ENCODE data around the gene SH3BGRL3. TPM values are rescaled to one million over a fixed set of nuclear protein-coding genes. Genes with fewer than 3 reads are reported as not detected.

Gene SH3BGRL3
- total RNA-seq, 4 donors from 2014 or later = 134 to 314 (median 215) TPM

DNA sequence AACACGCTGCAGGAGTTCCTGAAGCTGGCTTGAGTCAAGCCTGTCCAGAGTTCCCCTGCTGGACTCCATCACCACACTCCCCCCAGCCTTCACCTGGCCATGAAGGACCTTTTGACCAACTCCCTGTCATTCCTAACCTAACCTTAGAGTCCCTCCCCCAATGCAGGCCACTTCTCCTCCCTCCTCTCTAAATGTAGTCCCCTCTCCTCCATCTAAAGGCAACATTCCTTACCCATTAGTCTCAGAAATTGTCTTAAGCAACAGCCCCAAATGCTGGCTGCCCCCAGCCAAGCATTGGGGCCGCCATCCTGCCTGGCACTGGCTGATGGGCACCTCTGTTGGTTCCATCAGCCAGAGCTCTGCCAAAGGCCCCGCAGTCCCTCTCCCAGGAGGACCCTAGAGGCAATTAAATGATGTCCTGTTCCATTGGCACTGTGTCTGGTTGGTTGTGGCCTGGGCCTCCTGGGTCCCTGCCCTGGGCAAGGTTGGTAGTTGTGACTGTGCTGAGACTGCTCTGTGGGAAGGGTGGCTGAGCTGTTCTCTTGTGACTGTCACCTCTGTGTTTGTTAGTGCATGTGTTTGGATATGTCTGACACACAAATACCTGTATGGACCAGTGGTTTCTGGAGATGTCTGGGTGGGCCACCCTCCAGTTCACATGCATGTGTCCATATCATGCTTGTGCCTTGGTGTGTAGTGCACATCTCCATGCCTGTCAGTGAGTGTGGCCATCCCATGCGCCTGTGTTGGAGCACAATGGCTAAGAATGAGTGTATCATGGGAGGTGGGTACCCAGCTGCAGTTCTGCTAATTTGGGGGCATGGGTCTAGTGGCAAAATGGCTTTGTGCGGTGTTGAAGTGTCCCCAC lies 1.4 kb downstream of the SH3BGRL3 start:
- Histone ChIP-seq H3K9me3 (no peaks in the 10 kb centered on the region), H3K27me3 (no peaks in the 10 kb centered on the region), H3K36me3 (no peaks in the 10 kb centered on the region), H3K4me3 (peak overlapping the region in 3 of 4 donors; percentile 71 to 85 (median 76)), H3K27ac (peak overlapping the region; percentile 93 to 98 (median 96)), H3K4me1 (peaks cover 43 to 78% (median 63%) of the 10 kb centered on the region in 4 donors)
- in situ Hi-C loops (cut with MboI; ENCODE audit: low pct_ligation_motif_present in 1 of 4, low pct_unique_long_range_greater_than_20kb in 1 of 4, low sequenced_read_pairs in 3 of 4) = no loop called here
- no peak for TF ChIP-seq POLR2AphosphoS5 (IDR thresholded peaks at IDR 0.05)
- TF ChIP-seq POLR2A (IDR thresholded peaks at IDR 0.05) = no peak
- TF ChIP-seq, protein P1, sequence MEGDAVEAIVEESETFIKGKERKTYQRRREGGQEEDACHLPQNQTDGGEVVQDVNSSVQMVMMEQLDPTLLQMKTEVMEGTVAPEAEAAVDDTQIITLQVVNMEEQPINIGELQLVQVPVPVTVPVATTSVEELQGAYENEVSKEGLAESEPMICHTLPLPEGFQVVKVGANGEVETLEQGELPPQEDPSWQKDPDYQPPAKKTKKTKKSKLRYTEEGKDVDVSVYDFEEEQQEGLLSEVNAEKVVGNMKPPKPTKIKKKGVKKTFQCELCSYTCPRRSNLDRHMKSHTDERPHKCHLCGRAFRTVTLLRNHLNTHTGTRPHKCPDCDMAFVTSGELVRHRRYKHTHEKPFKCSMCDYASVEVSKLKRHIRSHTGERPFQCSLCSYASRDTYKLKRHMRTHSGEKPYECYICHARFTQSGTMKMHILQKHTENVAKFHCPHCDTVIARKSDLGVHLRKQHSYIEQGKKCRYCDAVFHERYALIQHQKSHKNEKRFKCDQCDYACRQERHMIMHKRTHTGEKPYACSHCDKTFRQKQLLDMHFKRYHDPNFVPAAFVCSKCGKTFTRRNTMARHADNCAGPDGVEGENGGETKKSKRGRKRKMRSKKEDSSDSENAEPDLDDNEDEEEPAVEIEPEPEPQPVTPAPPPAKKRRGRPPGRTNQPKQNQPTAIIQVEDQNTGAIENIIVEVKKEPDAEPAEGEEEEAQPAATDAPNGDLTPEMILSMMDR (IDR thresholded peaks at IDR 0.05) = no peak
- no peak for TF ChIP-seq EP300 (IDR thresholded peaks at IDR 0.05; ENCODE audit: low read depth)
- no peak for DNase-seq
- 83 to 86% methylated on average over 1 to 5 of the region's 5 CpGs for WGBS, 2 donors (ENCODE audit: low coverage in 1 of 2)
- intact Hi-C loops (cut with DNase I; ENCODE audit: low total_unique reads) = no loop called here

DNA sequence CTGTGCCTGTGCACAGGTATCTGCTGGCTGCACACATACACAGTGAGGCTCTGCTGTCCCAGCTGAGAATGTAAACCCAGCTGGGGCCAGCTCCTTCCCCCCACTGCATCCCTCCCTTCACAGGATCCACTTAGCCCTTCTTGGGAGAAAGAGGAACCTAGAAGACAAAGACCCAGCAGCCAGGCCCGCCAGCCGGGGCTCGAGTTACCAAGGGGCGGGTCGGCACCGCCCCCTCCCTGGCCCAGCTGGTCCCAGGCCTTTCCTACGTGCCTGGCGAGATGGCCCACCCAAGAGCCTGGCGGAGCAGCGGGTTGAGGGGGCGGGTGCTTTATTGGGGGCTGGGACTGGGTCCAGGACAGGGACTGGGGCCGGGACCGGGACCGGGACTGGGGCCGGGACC lies 2.1 kb downstream of the SH3BGRL3 start:
- in situ Hi-C loops (cut with MboI; ENCODE audit: low pct_ligation_motif_present in 1 of 4, low pct_unique_long_range_greater_than_20kb in 1 of 4, low sequenced_read_pairs in 3 of 4) (no loop called here), intact Hi-C loops (cut with DNase I; ENCODE audit: low total_unique reads) (no loop called here)
- H3K36me3 ChIP-seq = no peaks in the 10 kb centered on the region
- H3K27me3 ChIP-seq = no peaks in the 10 kb centered on the region
- peaks cover 36 to 78% (median 56%) of the 10 kb centered on the region in 4 donors for H3K4me1 ChIP-seq
- WGBS, 2 donors (ENCODE audit: low coverage in 1 of 2) = 62% methylated on average over 6 to 15 of the region's 15 CpGs
- H3K4me3 ChIP-seq = no peak overlapping the region
- H3K27ac ChIP-seq = peak overlapping the region; percentile 13 to 98 (median 94)
- H3K9me3 ChIP-seq = no peaks in the 10 kb centered on the region
- DNase-seq = peak; percentile 11
- no peak for TF ChIP-seq EP300 (IDR thresholded peaks at IDR 0.05; ENCODE audit: low read depth)
- TF ChIP-seq POLR2A (IDR thresholded peaks at IDR 0.05) = no peak
- TF ChIP-seq, protein P1 (IDR thresholded peaks at IDR 0.05) = no peak

DNA sequence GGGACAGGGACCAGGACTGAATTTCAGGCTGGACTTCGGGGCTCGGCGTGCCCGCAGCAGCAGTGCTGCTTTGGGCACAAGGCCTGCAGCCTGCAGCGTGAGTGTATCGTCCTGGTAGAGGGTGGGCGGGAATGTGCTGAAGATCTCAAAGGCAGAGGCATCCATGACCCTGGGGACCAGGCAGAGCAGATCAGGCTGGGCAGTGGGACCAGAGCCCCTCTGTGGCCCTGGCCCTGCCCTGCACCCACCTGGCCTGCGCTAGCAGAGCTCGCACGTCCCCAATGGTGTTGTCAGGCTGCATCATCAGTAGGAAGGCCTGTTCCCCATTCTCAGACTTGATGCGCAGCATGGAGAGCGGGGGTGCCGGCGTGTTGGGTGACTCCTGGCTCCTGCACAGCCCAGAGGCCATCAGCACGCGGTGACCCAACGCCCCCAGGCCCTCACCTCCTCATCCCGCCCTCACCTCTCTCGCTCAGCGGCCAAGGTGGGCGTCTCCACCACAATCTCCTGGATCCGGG lies 2.6 kb downstream of the SH3BGRL3 start:
- H3K9me3 ChIP-seq = no peaks in the 10 kb centered on the region
- intact Hi-C loops (cut with DNase I; ENCODE audit: low total_unique reads) = no loop called here
- TF ChIP-seq, protein P1 (IDR thresholded peaks at IDR 0.05) = no peak
- TF ChIP-seq EP300 (IDR thresholded peaks at IDR 0.05; ENCODE audit: low read depth) (no peak), POLR2A (IDR thresholded peaks at IDR 0.05) (no peak), POLR2AphosphoS5 (IDR thresholded peaks at IDR 0.05) (no peak)
- no peak overlapping the region for H3K4me3 ChIP-seq
- WGBS, 2 donors (ENCODE audit: low coverage in 1 of 2) = 87 to 100% methylated on average over 1 to 21 of the region's 22 CpGs
- H3K36me3 ChIP-seq = no peaks in the 10 kb centered on the region
- H3K27ac ChIP-seq = peak overlapping the region; percentile 13 to 98 (median 94)
- H3K27me3 ChIP-seq = no peaks in the 10 kb centered on the region
- in situ Hi-C loops (cut with MboI; ENCODE audit: low pct_ligation_motif_present in 1 of 4, low pct_unique_long_range_greater_than_20kb in 1 of 4, low sequenced_read_pairs in 3 of 4) = no loop called here
- DNase-seq = no peak
- H3K4me1 ChIP-seq = peaks cover 31 to 74% (median 52%) of the 10 kb centered on the region in 4 donors

DNA sequence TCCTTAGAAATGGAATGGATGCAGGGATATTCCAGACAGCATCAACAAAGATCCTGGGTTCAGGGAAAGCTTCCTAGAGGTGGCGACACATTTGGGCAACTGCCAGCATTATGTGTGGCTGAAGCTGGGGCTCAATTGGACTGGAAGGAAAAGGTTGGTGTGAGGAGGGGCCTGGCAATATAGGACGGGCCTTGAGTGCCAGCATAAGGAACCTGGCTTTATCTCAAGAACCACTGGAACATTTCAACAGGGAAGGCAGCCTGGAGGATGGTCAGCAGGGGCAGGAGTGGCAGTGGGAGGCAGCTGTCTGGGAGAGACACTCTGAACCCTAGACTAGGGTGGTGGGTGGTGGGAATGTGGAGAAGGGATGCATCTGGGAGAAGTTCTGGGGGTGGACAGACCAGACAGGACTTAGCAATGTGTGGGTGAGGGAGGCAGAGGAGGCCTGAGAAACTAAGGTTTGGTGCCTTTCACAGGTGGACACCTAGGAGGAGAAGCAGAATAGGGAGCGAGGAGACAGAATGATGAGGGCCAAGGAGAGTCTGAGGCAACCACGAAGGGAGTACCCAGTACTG lies 3.5 kb downstream of the SH3BGRL3 start:
- H3K27ac ChIP-seq = peak overlapping the region; percentile 65 to 98 (median 86)
- no peaks in the 10 kb centered on the region for H3K27me3 ChIP-seq
- no peaks in the 10 kb centered on the region for H3K36me3 ChIP-seq
- DNase-seq = no peak
- intact Hi-C loops (cut with DNase I; ENCODE audit: low total_unique reads) (no loop called here), in situ Hi-C loops (cut with MboI; ENCODE audit: low pct_ligation_motif_present in 1 of 4, low pct_unique_long_range_greater_than_20kb in 1 of 4, low sequenced_read_pairs in 3 of 4) (no loop called here)
- H3K4me3 ChIP-seq = no peak overlapping the region
- no peaks in the 10 kb centered on the region for H3K9me3 ChIP-seq
- peaks cover 22 to 73% (median 48%) of the 10 kb centered on the region in 4 donors for H3K4me1 ChIP-seq
- 50 to 71% methylated on average over 1 to 4 of the region's 4 CpGs for WGBS, 2 donors (ENCODE audit: low coverage in 1 of 2)
- TF ChIP-seq EP300 (IDR thresholded peaks at IDR 0.05; ENCODE audit: low read depth) (no peak), POLR2A (IDR thresholded peaks at IDR 0.05) (no peak), POLR2AphosphoS5 (IDR thresholded peaks at IDR 0.05) (no peak)
- TF ChIP-seq, protein P1 (IDR thresholded peaks at IDR 0.05) = no peak

Data from transverse colon (tissue), 4 donors.